ENCODE measurements around the gene BMPR1A. TPM values are rescaled to one million over a fixed set of nuclear protein-coding genes. Genes with fewer than 3 reads are reported as not detected.
A peak's percentile ranks its signal among the peaks of the same experiment; 100 is the strongest.

Gene BMPR1A
- total and polyA plus RNA-seq, 2 of the 4 experiments (the other 2 are of a cell fraction), result 15.9 to 93.7 TPM

DNA sequence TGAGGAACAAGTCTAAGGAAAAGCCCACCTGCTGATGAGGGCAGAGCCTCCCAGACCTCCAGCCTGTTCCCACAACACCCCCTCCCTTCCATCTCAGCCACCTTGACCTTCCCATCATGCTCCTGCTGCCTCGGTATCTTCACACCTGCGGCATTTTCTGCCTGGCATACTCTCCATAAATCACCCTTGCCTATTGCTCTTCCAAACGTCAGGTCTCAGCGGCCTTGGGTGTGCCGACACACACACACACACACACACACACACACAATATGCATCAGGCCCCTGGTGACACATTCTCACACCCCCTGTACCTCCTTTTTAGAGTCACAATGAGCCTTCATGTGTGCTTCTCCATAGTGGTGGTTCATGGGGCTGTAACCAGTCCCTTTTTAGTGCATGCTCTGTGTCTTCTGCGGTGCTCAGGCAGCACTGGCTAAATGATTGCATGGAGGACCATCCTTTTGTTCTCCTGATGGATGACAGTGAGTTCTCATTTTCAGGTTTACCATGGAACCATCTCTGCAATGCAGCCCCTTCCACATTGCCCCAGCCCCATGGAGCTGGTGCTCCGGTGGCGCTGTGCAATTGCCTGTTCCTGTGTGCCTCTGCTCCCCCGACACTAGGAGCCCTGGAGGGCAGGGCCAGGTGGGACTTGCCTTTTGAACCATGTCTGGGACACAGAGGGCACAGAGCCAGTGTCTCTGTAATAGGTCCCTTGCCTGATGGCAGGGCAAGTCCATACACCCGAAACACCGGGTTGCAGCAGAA, 216.4 kb downstream of the BMPR1A start:
- ATAC-seq (ENCODE audit: low read depth), result no peak
- Histone ChIP-seq H4K20me1 (ENCODE audit: insufficient read depth, low read length) (no peaks in the 10 kb centered on the region; the same call in 1 of the 2 replicates), H3K27me3 (ENCODE audit: control insufficient read depth, insufficient read depth, low read length) (no peaks in the 10 kb centered on the region), H3K14ac (replicated peaks; ENCODE audit: low read depth, low read length) (no peak overlapping the region), H2BK120ac (ENCODE audit: low read depth, low read length) (no peak overlapping the region; the same call in 1 of the 2 replicates), H3K4ac (ENCODE audit: low read depth, low read length) (peak overlapping the region; percentile 35; the same call in 1 of the 2 replicates), H3K56ac (ENCODE audit: extremely low read depth, insufficient read depth, low read length) (no peak overlapping the region), H3K79me1 (ENCODE audit: low read depth in 1 of 2, low read length in 2 of 2) (peaks cover 0 to 25% of the 10 kb centered on the region in 2 experiments; a peak in 3 of 4 replicates), H4K91ac (ENCODE audit: insufficient read depth, low read depth, low read length) (0 out of 2 replicates have a peak overlapping the region, but pooled peaks have one; percentile 3), H3K4me1 (ENCODE audit: control insufficient read depth, insufficient read depth, low read length) (peaks cover 33% of the 10 kb centered on the region), H3K36me3 (ENCODE audit: control insufficient read depth, insufficient read depth, low read length) (no peaks in the 10 kb centered on the region), H3K9me3 (ENCODE audit: control insufficient read depth, insufficient read depth, low read length) (no peaks in the 10 kb centered on the region), H3K27ac (ENCODE audit: insufficient read depth, low read length) (no peak overlapping the region), H2AK5ac (ENCODE audit: low read depth, low read length) (peak overlapping the region; percentile 64), H4K5ac (ENCODE audit: low read depth, low read length) (no peak overlapping the region), H2AK9ac (replicated peaks; ENCODE audit: low read depth, low read length, poor library complexity) (peak overlapping the region; percentile 70), H3K4me2 (ENCODE audit: low read depth, low read length) (no peak overlapping the region), H2AFZ (replicated peaks; ENCODE audit: low read length, poor library complexity) (peak overlapping the region; percentile 65), H2BK5ac (ENCODE audit: low read depth, low read length, poor library complexity, severe bottlenecking) (no peak overlapping the region), H2BK20ac (ENCODE audit: low read depth, low read length) (no peak overlapping the region), H3K23ac (ENCODE audit: low read depth, low read length) (no peak overlapping the region), H4K8ac (ENCODE audit: low read depth in 2 of 2, low read length in 2 of 2) (peak overlapping the region in 1 of 2 experiments; percentile 13; a peak in 1 of 4 replicates), H3K18ac (ENCODE audit: low read depth, low read length) (no peak overlapping the region), H3K9me1 (ENCODE audit: insufficient read depth, low read length) (peaks cover 13% of the 10 kb centered on the region; the same call in 1 of the 2 replicates), H2BK15ac (ENCODE audit: low read depth, low read length) (no peak overlapping the region; the same call in 1 of the 3 replicates), H3K4me3 (ENCODE audit: insufficient read depth, low read depth, low read length) (no peak overlapping the region), H3K9ac (ENCODE audit: low read depth, low read length) (no peak overlapping the region)
- BruUV-seq (replicated peaks), result no TSS peak
- DNase-seq, result no peak
- WGBS, 2 experiments (ENCODE audit: extremely low coverage in 2 of 2, insufficient read length in 1 of 2), result 85% methylated on average over 5 of the region's 11 CpGs; no CpG with 5 or more reads in 1 of the 2 experiments
- intact Hi-C loops (cut with micrococcal nuclease) (no loop called here), dilution Hi-C loops (cut with HindIII; ENCODE audit: low sequenced_read_pairs, unreplicated experiment) (no loop called here), in situ Hi-C loops (cut with MboI; ENCODE audit: low sequenced_read_pairs) (no loop called here)
- POLR2A ChIA-PET (ENCODE audit: unreplicated experiment), result no interaction called here
- CTCF ChIA-PET, result no interaction called here
- no peak for TF ChIP-seq CTCF (conservative IDR thresholded peaks at IDR 0.05; ENCODE audit: low read depth, low read length)
- no peak for TF ChIP-seq NFE2L2 (IDR thresholded peaks at IDR 0.05; ENCODE audit: low read depth, low read length)
- no peak for TF ChIP-seq CHD1 (IDR thresholded peaks at IDR 0.05; ENCODE audit: low read depth, low read length)
- TF ChIP-seq RAD21 (IDR thresholded peaks at IDR 0.05; ENCODE audit: low read length), result no peak
- TF ChIP-seq POLR2A (IDR thresholded peaks at IDR 0.05; ENCODE audit: low read depth, low read length), result no peak
- no peak for TF ChIP-seq MAZ (IDR thresholded peaks at IDR 0.05; ENCODE audit: borderline replicate concordance, low read depth, low read length)
- no peak for TF ChIP-seq MAFK (IDR thresholded peaks at IDR 0.05; ENCODE audit: low read depth, low read length)
- TF ChIP-seq, protein P1, sequence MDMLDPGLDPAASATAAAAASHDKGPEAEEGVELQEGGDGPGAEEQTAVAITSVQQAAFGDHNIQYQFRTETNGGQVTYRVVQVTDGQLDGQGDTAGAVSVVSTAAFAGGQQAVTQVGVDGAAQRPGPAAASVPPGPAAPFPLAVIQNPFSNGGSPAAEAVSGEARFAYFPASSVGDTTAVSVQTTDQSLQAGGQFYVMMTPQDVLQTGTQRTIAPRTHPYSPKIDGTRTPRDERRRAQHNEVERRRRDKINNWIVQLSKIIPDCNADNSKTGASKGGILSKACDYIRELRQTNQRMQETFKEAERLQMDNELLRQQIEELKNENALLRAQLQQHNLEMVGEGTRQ (IDR thresholded peaks at IDR 0.05; ENCODE audit: low read depth, low read length), result no peak
- no peak for TF ChIP-seq BHLHE40 (IDR thresholded peaks at IDR 0.05; ENCODE audit: low read depth, low read length)
- no peak for TF ChIP-seq SMC3 (IDR thresholded peaks at IDR 0.05; ENCODE audit: low read depth, low read length)
- TF ChIP-seq RCOR1 (IDR thresholded peaks at IDR 0.05; ENCODE audit: insufficient replicate concordance, low read length), result no peak
- no peak for TF ChIP-seq MXI1 (IDR thresholded peaks at IDR 0.05; ENCODE audit: borderline replicate concordance, low read depth, low read length)
- no peak for TF ChIP-seq CEBPB (IDR thresholded peaks at IDR 0.05; ENCODE audit: low read depth, low read length)
- TF ChIP-seq RFX5 (IDR thresholded peaks at IDR 0.05; ENCODE audit: low read depth, low read length), result no peak
- TF ChIP-seq FOS (IDR thresholded peaks at IDR 0.05; ENCODE audit: low read depth, low read length), result no peak
